ENCODE results near the gene TMEM50A.
"Not testable (repeated sequence)": the region's sequence is repeated elsewhere in the genome, so short reads cannot be mapped to it uniquely, and the experiment has no call there.

- TF ChIP-seq EZH2phosphoT487 (IDR thresholded peaks at IDR 0.05; ENCODE audit: borderline replicate concordance, low read length); CTCF (conservative IDR thresholded peaks at IDR 0.05; ENCODE audit: low read depth, low read length): not testable (repeated sequence)
These were observed 41.6 kb upstream of the TMEM50A start for GRCh38 chr1:25296501-25296900.

All from PC-3 (cell line).